LNCAP (cell line): ENCODE data around the gene METAP2.

Source experiments
- TF ChIP-seq, protein P1 (sequence below): fragments of 450-650 bp; IDR thresholded peaks from 2 replicates; pipeline ENCODE4 v1.5.1; 2017; ENCODE audit warnings: mild to moderate bottlenecking

METAP2 gene

DNA sequence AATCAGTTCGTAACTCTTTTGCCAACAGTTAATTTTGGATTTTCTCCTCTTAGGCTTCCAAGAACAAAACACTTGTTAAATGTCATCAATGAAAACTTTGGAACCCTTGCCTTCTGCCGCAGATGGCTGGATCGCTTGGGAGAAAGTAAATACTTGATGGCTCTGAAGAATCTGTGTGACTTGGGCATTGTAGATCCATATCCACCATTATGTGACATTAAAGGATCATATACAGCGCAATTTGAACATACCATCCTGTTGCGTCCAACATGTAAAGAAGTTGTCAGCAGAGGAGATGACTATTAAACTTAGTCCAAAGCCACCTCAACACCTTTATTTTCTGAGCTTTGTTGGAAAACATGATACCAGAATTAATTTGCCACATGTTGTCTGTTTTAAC lies 39.6 kb downstream of the METAP2 start:
- TF ChIP-seq, protein P1, sequence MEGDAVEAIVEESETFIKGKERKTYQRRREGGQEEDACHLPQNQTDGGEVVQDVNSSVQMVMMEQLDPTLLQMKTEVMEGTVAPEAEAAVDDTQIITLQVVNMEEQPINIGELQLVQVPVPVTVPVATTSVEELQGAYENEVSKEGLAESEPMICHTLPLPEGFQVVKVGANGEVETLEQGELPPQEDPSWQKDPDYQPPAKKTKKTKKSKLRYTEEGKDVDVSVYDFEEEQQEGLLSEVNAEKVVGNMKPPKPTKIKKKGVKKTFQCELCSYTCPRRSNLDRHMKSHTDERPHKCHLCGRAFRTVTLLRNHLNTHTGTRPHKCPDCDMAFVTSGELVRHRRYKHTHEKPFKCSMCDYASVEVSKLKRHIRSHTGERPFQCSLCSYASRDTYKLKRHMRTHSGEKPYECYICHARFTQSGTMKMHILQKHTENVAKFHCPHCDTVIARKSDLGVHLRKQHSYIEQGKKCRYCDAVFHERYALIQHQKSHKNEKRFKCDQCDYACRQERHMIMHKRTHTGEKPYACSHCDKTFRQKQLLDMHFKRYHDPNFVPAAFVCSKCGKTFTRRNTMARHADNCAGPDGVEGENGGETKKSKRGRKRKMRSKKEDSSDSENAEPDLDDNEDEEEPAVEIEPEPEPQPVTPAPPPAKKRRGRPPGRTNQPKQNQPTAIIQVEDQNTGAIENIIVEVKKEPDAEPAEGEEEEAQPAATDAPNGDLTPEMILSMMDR: no peak

DNA sequence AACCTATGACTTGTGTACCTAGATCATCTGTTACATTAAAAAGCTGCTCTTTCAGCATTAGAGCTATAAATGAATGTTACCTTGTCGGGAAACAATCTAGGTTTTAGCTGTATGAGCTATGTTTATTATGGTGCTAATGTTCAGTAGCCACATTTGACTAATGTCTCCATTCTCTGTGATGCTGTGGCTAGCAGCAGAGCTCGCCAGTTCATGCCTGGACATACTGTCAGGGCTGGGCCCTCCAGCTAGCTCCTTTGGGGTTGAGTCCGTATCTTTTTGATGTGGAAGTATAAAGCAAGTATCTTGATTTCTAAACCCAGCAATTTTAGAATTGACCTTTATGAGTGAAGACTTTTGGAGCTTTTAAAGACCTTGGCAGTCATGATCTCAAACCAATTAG lies 41.2 kb downstream of the METAP2 start:
- TF ChIP-seq, protein P1: no peak

DNA sequence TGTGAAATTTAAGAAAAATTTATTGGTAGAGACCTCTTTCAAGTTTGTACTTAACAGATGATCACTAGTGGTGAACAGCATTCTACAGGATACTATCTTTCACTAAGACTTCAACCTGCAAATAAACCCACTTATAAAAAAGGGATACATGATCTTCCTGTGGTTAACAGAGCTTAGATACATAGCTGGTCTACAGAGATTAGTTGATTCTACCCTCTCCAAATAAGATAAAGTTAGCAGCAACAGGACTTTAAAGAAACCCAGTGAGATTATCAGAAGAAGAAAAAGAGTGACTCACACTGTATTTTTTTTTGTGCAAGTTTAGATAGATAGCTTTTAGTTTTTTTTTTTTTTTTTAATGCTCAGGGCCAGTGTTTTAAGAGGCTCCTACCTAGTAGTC lies 42.8 kb downstream of the METAP2 start:
- TF ChIP-seq, protein P1: no peak

DNA sequence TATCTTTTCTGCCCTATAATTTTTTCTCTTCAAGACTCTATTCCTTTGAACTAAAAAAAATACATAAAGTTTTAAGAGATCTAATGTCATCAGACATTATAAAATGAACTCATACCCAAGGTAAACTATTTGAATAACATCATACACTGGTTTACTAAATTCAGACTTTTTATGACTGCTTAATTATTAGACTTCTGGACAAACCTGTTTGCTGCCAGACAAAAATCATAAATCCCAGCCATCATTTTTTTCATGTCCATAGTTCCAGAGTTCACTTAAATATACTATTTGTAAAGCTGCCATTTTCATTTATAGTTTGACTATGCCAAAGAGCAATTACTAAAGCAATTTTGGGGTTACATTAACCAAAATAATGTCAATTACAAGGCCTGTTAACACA lies 43.3 kb downstream of the METAP2 start:
- TF ChIP-seq, protein P1: no peak

DNA sequence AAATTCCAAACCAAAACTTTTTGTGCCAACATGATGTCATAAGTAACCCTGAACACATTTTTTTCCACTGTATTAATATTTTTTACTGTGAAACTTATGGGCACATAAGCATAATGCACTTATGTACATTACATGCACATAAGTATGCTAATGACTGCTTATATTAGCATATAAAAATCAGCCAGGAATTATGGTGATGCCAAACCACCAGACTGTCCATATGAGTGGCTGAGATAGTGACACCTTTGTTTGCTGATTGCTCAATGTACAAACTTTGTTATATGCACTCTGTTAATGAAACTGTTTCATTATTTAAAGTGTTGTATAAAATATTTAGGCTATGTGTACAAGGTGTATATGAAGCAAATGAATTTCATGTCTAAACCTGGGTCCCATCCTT lies 45.0 kb downstream of the METAP2 start:
- TF ChIP-seq, protein P1: no peak

DNA sequence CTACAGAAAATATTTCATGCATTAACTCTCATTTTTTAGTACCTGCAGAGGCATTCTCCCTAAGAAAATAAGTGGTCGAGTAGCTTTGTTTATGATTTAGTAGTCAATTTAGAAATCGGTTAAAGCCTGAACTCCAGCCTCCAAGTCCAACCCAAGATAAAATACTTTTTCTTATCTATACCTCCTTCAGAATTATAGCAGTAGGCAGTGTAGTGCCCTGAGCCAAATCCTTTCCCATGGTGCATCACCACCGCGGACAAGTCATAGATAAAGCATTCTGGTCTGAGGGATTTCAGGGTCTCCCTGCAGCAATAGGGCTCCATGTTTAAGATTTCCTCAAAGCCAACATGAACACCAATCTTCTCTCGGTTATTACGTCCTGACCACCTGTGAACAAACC lies 46.9 kb downstream of the METAP2 start:
- TF ChIP-seq, protein P1: no peak

DNA sequence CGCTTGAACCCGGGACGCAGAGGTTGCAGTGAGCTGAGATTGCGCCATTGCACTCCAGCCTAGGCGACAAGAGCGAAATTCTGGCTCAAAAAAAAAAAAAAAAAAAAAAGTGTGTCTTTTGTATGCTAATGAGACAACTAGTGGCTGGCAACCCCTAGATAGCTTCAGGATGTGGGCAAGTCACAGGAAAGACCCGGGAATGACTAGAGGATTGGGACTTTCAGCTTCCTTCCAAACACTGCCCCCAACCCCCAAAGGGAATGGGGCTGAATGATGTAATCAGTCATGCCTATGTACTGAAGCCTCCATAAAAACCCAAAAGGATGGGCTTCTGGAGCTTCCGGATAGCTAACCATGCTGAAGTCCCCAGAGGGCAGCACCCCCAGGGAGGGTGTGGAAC lies 48.7 kb downstream of the METAP2 start:
- TF ChIP-seq, protein P1: no peak

DNA sequence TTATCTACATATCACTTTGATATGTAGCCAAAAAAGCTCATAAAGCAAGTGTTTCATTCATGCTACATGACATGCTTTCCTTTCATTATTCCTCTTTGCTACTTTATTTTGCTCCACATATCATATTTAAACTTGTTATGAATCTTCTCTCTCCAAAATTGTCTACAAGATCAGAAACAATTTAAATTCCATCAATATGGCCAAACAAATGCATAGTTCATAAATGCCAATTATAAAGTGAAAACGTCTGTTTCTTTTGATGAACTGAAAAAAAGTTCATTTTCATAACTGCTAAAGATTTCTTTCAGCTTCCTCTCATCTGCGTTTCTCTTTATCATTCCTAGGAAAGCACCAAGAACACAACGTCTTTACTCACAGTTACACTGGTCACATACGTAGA lies 54.5 kb downstream of the METAP2 start:
- TF ChIP-seq, protein P1: no peak
